ENCODE data around the gene KCNH3. TPM values are rescaled to one million over a fixed set of nuclear protein-coding genes. Genes with fewer than 3 reads are reported as not detected.

Gene KCNH3
- total RNA-seq, 1 experiment from 2014 or later, result 0.26 TPM

GRCh38 chr12:49543914-49544815 is 5.3 kb downstream of the KCNH3 start:
- H3K4me1 Mint-ChIP-seq, result peaks cover 16 to 38% of the 10 kb centered on the region in 2 experiments
- Histone ChIP-seq H3K23me2 (ENCODE audit: insufficient read length, low read depth, low read length, poor library complexity, severe bottlenecking) (peaks cover 10% of the 10 kb centered on the region), H3K18ac (ENCODE audit: insufficient read length, low read depth, low read length) (no peak overlapping the region), H4K8ac (replicated peaks; ENCODE audit: insufficient read length, low read depth, low read length) (no peak overlapping the region), H2BK20ac (ENCODE audit: low read depth, low read length, poor library complexity, severe bottlenecking) (no peak overlapping the region), H3K14ac (ENCODE audit: insufficient read depth, low read length) (no peak overlapping the region), H2BK5ac (ENCODE audit: insufficient read length, low read length) (no peak overlapping the region), H2BK15ac (ENCODE audit: low read depth, low read length) (no peak overlapping the region), H2AFZ (ENCODE audit: low read length) (no peak overlapping the region), H3T11ph (ENCODE audit: low read length) (no peak overlapping the region), H3K23ac (ENCODE audit: insufficient read length, low read depth, low read length) (no peak overlapping the region), H3K9me3 (ENCODE audit: control insufficient read depth, low read depth, low read length) (no peaks in the 10 kb centered on the region), H3K4ac (ENCODE audit: low read depth, low read length) (no peak overlapping the region), H2AK5ac (ENCODE audit: insufficient read length, low read length) (no peak overlapping the region), H2BK120ac (ENCODE audit: low read depth, low read length, poor library complexity, severe bottlenecking) (no peak overlapping the region), H2BK12ac (ENCODE audit: insufficient read length, low read depth, low read length) (no peak overlapping the region), H4K91ac (ENCODE audit: insufficient read length, low read depth, low read length) (no peak overlapping the region), H3K79me2 (ENCODE audit: insufficient read depth, low read length) (no peaks in the 10 kb centered on the region), H3K56ac (ENCODE audit: insufficient read length, low read depth, low read length) (no peak overlapping the region), H4K5ac (ENCODE audit: insufficient read length, low read depth, low read length) (no peak overlapping the region), H3K79me1 (ENCODE audit: insufficient read depth, low read depth, low read length, poor library complexity, severe bottlenecking) (no peaks in the 10 kb centered on the region), H3K4me1 (ENCODE audit: insufficient read depth, low read length) (no peaks in the 10 kb centered on the region), H3K27ac (ENCODE audit: insufficient read length, low read depth, low read length) (no peak overlapping the region), H4K20me1 (ENCODE audit: control insufficient read depth, insufficient read depth, insufficient read length) (no peaks in the 10 kb centered on the region), H3K27me3 (ENCODE audit: insufficient read depth, low read length) (peaks cover 45% of the 10 kb centered on the region; the same call in 1 of the 2 replicates), H3K4me2 (ENCODE audit: insufficient read depth, insufficient read length, low read length) (peak overlapping the region; percentile 44), H3K9ac (ENCODE audit: extremely low read depth, insufficient read length, low read length) (no peak overlapping the region)
- peak overlapping the region; percentile 53 to 72 for H3K4me3 Mint-ChIP-seq
- no peak overlapping the region; a peak in 1 of 7 replicates for H3K27ac Mint-ChIP-seq
- no peak for TF ChIP-seq CTCF (conservative IDR thresholded peaks at IDR 0.05)
- H3K36me3 Mint-ChIP-seq (ENCODE audit: insufficient read depth in 1 of 3, low read depth in 3 of 3), result no peaks in the 10 kb centered on the region
- DNase-seq, result peak; percentile 61
- no CpG with 5 or more reads among the region's 39 CpGs for WGBS (ENCODE audit: extremely low coverage, insufficient read length, low lambda C conversion rate)
- H3K27me3 Mint-ChIP-seq (ENCODE audit: low read depth), result peaks cover 97% of the 10 kb centered on the region
- H3K9me3 Mint-ChIP-seq, result no peaks in the 10 kb centered on the region

Measured in H9 (cell line).